ENCODE results near the gene MRAP2.
"Not testable (repeated sequence)": the region's sequence is repeated elsewhere in the genome, so short reads cannot be mapped to it uniquely, and the experiment has no call there.

The MRAP2 gene

GRCh38 chr6:84078335-84078734, 44.8 kb downstream of the MRAP2 start:
- no peak for TF ChIP-seq CTCF (IDR thresholded peaks at IDR 0.05; ENCODE audit: extremely low read depth, missing control alignments)
- no peak for DNase-seq (ENCODE audit: low spot score)

- no peak for DNase-seq (ENCODE audit: low spot score)
- TF ChIP-seq CTCF (IDR thresholded peaks at IDR 0.05; ENCODE audit: extremely low read depth, missing control alignments) = no peak
Observed at GRCh38 chr6:84081222-84081621, 47.6 kb downstream of the MRAP2 start.

- DNase-seq (ENCODE audit: low spot score) = no peak
- no peak for TF ChIP-seq CTCF (IDR thresholded peaks at IDR 0.05; ENCODE audit: extremely low read depth, missing control alignments)
Observed at GRCh38 chr6:84082689-84083265, 49.2 kb downstream of the MRAP2 start.

- DNase-seq (ENCODE audit: low spot score) = not testable (repeated sequence)
Observed at GRCh38 chr6:84084705-84085104, 51.1 kb downstream of the MRAP2 start.

GRCh38 chr6:84086056-84086455, 52.5 kb downstream of the MRAP2 start:
- no peak for DNase-seq (ENCODE audit: low spot score)

GRCh38 chr6:84086545-84087429, 53.2 kb downstream of the MRAP2 start:
- no peak for DNase-seq (ENCODE audit: low spot score)
- no peak for TF ChIP-seq CTCF (IDR thresholded peaks at IDR 0.05; ENCODE audit: extremely low read depth, missing control alignments)

More at GRCh38 chr6:84086056-84086455, 52.5 kb downstream of the MRAP2 start:
- TF ChIP-seq CTCF (IDR thresholded peaks at IDR 0.05; ENCODE audit: extremely low read depth, missing control alignments) = no peak

- DNase-seq (ENCODE audit: low spot score) = no peak
- TF ChIP-seq CTCF (IDR thresholded peaks at IDR 0.05; ENCODE audit: extremely low read depth, missing control alignments) = no peak
Observed at GRCh38 chr6:84089081-84089480, 55.5 kb downstream of the MRAP2 start.

All from GM20000 (cell line).